ENCODE results near the gene CPNE2. TPM values are rescaled to one million over a fixed set of nuclear protein-coding genes. Genes with fewer than 3 reads are reported as not detected.

The CPNE2 gene
- total and polyA plus RNA-seq, 2 of the 8 experiments (the other 6 are each of a cell fraction or from before 2014, with no cell fraction given), result 10.6 to 39.5 TPM

DNA sequence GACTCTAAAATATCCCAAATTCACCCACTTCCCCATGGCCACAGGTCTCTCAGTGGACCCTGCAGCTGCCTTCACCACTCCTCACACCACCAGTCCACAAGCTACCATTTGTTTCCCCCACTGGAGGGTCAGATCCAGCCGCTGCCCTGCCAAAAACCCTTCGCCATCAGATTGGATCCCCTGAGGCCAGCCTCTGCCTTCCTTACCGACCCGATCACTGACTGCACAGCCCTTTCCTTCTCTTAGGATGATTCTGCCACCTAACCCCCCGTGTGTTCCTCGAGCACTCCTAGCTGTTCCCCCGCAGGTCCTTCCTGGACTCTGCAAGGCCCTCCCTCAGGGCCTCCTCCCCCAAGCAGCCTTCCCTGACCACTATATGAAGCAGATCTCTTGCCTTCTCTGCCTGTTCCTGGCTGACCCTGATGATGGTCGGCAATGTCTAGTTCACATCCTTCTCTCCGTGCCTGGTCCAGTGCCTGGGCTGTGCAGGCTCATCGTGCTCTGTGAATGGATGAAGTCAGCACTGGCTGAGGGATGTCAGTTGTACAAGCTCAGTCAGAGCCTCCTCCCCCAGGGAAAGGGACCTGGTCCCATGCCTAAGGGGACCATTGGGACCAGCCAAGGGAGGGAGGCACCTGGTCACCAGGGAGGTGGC lies 46.0 kb downstream of the CPNE2 start:
- Histone ChIP-seq H3K14ac (ENCODE audit: insufficient read length) (no peak overlapping the region), H3K79me1 (ENCODE audit: low read depth, low read length) (no peaks in the 10 kb centered on the region), H3K27me3 (replicated peaks in 1 of 4; ENCODE audit: control insufficient read depth in 3 of 4, extremely low read depth in 1 of 4, insufficient read depth in 3 of 4, low read length in 3 of 4) (no peaks in the 10 kb centered on the region), H2BK5ac (ENCODE audit: low read depth, low read length) (peak overlapping the region; percentile 32; the same call in 1 of the 2 replicates), H4K20me1 (replicated peaks in 1 of 2; ENCODE audit: control insufficient read depth in 1 of 2, insufficient read depth in 2 of 2, low read length in 2 of 2) (no peaks in the 10 kb centered on the region), H3K79me2 (ENCODE audit: control insufficient read depth in 1 of 2, insufficient read depth in 2 of 2, low read length in 2 of 2) (no peaks in the 10 kb centered on the region), H4K5ac (ENCODE audit: insufficient read length, low read depth, low read length) (no peak overlapping the region), H2AK5ac (ENCODE audit: low read depth, low read length) (no peak overlapping the region), H2BK15ac (ENCODE audit: low read length) (no peak overlapping the region), H3K9ac (replicated peaks in 1 of 4; ENCODE audit: extremely low read depth in 1 of 4, low read depth in 3 of 4, low read length in 3 of 4) (no peak overlapping the region), H2AFZ (ENCODE audit: low read length) (no peak overlapping the region), H3K9me3 (ENCODE audit: insufficient read depth in 2 of 2, low read depth in 1 of 2, low read length in 1 of 2) (no peaks in the 10 kb centered on the region), H3K27ac (ENCODE audit: low read depth, low read length) (no peak overlapping the region), H3K4me1 (replicated peaks in 1 of 4; ENCODE audit: control insufficient read depth in 3 of 4, insufficient read depth in 4 of 4, low read length in 3 of 4) (peaks cover 0 to 5% (median 2%) of the 10 kb centered on the region in 4 experiments; a peak in 3 of 7 replicates), H3K56ac (replicated peaks; ENCODE audit: insufficient read length, low read depth, low read length) (no peak overlapping the region), H3K4me3 (ENCODE audit: extremely low read depth in 1 of 4, insufficient read depth in 2 of 4, low read depth in 3 of 4, low read length in 4 of 4) (no peak overlapping the region), H4K8ac (ENCODE audit: extremely low read depth, insufficient read depth, low read length) (no peak overlapping the region), H3K4me2 (ENCODE audit: insufficient read depth in 1 of 2, low read depth in 2 of 2, low read length in 2 of 2) (no peak overlapping the region), H3K36me3 (ENCODE audit: control insufficient read depth in 2 of 4, insufficient read depth in 4 of 4, low read length in 3 of 4) (no peaks in the 10 kb centered on the region), H2BK20ac (ENCODE audit: low read length) (peak overlapping the region; percentile 40; the same call in 1 of the 2 replicates), H4K91ac (replicated peaks; ENCODE audit: insufficient read length, low read length) (no peak overlapping the region), H3K18ac (ENCODE audit: extremely low read depth, low read length) (no peak overlapping the region; the same call in 1 of the 2 replicates), H2BK12ac (ENCODE audit: low read depth, low read length) (no peak overlapping the region), H3K4ac (replicated peaks; ENCODE audit: insufficient read length, low read depth, low read length) (no peak overlapping the region), H3K23ac (ENCODE audit: insufficient read length) (no peak overlapping the region), H3K23me2 (ENCODE audit: low read depth, low read length) (no peaks in the 10 kb centered on the region), H2BK120ac (replicated peaks; ENCODE audit: low read depth, low read length) (no peak overlapping the region)
- CTCF ChIA-PET (ENCODE audit: partially characterized antibody), result interaction anchor here (0.8 to 1.3 kb wide), 3 partner anchors 9 to 32 kb away, joined by 3 to 4 read pairs (median 3); no protein-coding TSS in a partner anchor
- WGBS, 2 experiments (ENCODE audit: extremely low coverage in 1 of 2, insufficient coverage in 1 of 2, insufficient read length in 1 of 2, insufficient replicate concordance in 2 of 2, low coverage in 1 of 2, low lambda C conversion rate in 2 of 2, missing lambda C conversion rate in 1 of 2), result 87% methylated on average over 10 of the region's 10 CpGs; no CpG with 5 or more reads in 1 of the 2 experiments
- no peak for DNase-seq (ENCODE audit: low read depth in 1 of 2, low spot score in 2 of 2)
- POLR2A ChIA-PET (ENCODE audit: partially characterized antibody), result interaction anchor here (0.6 to 0.7 kb wide), 2 partner anchors 21 to 887 kb away, joined by 3 read pairs; no protein-coding TSS in a partner anchor
- TF ChIP-seq SIN3A (conservative IDR thresholded peaks at IDR 0.05 in 1 of 2, IDR thresholded peaks at IDR 0.05 in 1 of 2; ENCODE audit: low read depth in 1 of 2, low read length in 2 of 2) (no peak), FOSL1 (IDR thresholded peaks at IDR 0.05; ENCODE audit: insufficient read depth, low read depth, low read length) (no peak), KDM5A (IDR thresholded peaks at IDR 0.05; ENCODE audit: low read length) (no peak), EGR1 (IDR thresholded peaks at IDR 0.05; ENCODE audit: borderline replicate concordance, low read depth, low read length) (no peak), SP1 (IDR thresholded peaks at IDR 0.05; ENCODE audit: low read depth, low read length) (no peak), SP4 (IDR thresholded peaks at IDR 0.05; ENCODE audit: low read length) (no peak), SIX5 (IDR thresholded peaks at IDR 0.05; ENCODE audit: low read depth, low read length) (no peak), EP300 (IDR thresholded peaks at IDR 0.05; ENCODE audit: borderline replicate concordance in 1 of 2, low read depth in 2 of 2, low read length in 2 of 2) (no peak), BRCA1 (IDR thresholded peaks at IDR 0.05; ENCODE audit: low read depth, low read length) (no peak), HDAC2 (IDR thresholded peaks at IDR 0.05; ENCODE audit: borderline replicate concordance in 1 of 2, low read depth in 2 of 2, low read length in 2 of 2) (no peak)
- TF ChIP-seq, protein P1, sequence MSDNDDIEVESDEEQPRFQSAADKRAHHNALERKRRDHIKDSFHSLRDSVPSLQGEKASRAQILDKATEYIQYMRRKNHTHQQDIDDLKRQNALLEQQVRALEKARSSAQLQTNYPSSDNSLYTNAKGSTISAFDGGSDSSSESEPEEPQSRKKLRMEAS (IDR thresholded peaks at IDR 0.05), result no peak
- no peak for FAIRE-seq
